Fibroblast of mammary gland (primary cell): ENCODE data around the gene TOMM70.

Experiments
- DNase-seq: peaks from one replicate; pipeline ENCODE4 v3.0.0-alpha.2; 2010; ENCODE audit warnings: low read depth
- H3K4me3 ChIP-seq: 2 replicates; pipeline ENCODE4 v1.5.1; 2011; ENCODE audit warnings: low read depth, mild to moderate bottlenecking, low read length, moderate library complexity; ENCODE audit not compliant: control insufficient read depth
- CTCF ChIP-seq: conservative IDR thresholded peaks from 2 replicates; pipeline ENCODE4 v1.5.1; 2011; ENCODE audit warnings: low read depth, low read length, inconsistent platforms; ENCODE audit not compliant: control insufficient read depth, insufficient read depth

TOMM70 gene

DNA sequence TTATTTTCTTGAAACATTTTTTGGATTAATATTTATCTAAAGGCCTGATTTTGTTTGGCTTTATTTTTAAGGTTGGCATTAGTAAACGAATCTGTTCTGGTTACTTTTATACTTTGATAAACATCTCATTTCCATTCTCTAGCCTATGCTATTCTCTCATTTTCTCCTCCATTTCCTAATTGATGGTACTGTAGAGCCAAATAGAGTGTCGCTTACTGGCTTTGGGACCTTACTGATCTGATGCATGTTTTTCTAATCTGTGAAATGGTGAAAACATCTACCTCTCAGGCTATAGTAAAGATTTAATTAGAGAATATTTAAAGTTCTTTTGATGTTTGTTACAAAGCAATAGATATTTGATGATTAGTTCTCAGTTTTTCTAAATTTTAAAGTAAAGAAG is 2.0 kb upstream of the TOMM70 start:
- peak overlapping the region; percentile 75 for H3K4me3 ChIP-seq
- no peak for TF ChIP-seq CTCF
- no peak for DNase-seq

GRCh38 chr3:100402256-100402655 is 1.4 kb upstream of the TOMM70 start:
- TF ChIP-seq CTCF = no peak
- H3K4me3 ChIP-seq = peak overlapping the region; percentile 75
- peak; percentile 53 for DNase-seq

DNA sequence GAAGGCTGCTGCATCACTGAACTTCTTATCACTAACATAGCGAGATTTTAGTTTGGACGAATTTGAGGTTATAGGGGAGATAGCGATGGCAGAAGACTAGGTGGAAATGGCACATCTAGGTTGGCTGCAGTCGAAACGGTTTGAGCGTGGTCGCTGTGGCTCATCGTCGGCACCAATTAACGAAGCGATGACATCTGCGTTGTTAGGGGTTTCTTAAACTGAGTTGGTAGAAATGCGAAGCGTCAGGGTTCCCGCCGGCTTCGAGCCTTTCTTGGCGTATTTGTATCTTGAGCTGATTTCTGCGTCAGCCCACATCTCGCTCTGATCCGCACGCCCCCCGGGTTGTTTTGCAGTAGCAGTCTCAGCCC is 769 bp upstream of the TOMM70 start:
- DNase-seq = peak; percentile 66
- peak overlapping the region; percentile 75 for H3K4me3 ChIP-seq
- no peak for TF ChIP-seq CTCF

- no peak for DNase-seq
- TF ChIP-seq CTCF = no peak
- H3K4me3 ChIP-seq = peak overlapping the region; percentile 75
These were observed 490 bp downstream of the TOMM70 start for GRCh38 chr3:100400419-100400779.

GRCh38 chr3:100399341-100400071 is 1.4 kb downstream of the TOMM70 start:
- no peak for DNase-seq
- peak overlapping the region; percentile 75 for H3K4me3 ChIP-seq
- TF ChIP-seq CTCF = no peak

DNA sequence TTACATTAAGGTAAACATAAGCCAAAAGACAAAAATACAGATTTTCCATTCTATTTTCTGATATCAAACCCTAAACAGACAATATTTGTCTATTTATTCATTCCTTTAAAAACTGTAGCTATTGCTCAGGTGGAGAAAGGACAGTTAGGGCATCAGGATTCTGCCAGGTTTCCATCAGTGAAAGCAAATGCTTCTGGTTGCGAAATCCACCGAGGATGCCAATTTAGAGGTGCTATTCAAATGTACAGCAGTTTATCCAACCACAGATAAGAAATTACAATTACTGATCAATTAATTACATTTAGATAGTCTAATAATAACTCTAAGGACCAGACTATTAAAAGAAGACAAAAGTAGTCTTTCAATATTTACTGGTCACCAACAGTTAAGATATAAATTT is 3.9 kb downstream of the TOMM70 start:
- no peak for TF ChIP-seq CTCF
- DNase-seq = no peak
- no peak overlapping the region for H3K4me3 ChIP-seq

GRCh38 chr3:100395679-100396431 is 5.0 kb downstream of the TOMM70 start:
- DNase-seq = no peak
- TF ChIP-seq CTCF = no peak
- no peak overlapping the region for H3K4me3 ChIP-seq
